ENCODE measurements around the gene SPG11.
A peak's percentile ranks its signal among the peaks of the same experiment; 100 is the strongest.

Gene SPG11, protein sequence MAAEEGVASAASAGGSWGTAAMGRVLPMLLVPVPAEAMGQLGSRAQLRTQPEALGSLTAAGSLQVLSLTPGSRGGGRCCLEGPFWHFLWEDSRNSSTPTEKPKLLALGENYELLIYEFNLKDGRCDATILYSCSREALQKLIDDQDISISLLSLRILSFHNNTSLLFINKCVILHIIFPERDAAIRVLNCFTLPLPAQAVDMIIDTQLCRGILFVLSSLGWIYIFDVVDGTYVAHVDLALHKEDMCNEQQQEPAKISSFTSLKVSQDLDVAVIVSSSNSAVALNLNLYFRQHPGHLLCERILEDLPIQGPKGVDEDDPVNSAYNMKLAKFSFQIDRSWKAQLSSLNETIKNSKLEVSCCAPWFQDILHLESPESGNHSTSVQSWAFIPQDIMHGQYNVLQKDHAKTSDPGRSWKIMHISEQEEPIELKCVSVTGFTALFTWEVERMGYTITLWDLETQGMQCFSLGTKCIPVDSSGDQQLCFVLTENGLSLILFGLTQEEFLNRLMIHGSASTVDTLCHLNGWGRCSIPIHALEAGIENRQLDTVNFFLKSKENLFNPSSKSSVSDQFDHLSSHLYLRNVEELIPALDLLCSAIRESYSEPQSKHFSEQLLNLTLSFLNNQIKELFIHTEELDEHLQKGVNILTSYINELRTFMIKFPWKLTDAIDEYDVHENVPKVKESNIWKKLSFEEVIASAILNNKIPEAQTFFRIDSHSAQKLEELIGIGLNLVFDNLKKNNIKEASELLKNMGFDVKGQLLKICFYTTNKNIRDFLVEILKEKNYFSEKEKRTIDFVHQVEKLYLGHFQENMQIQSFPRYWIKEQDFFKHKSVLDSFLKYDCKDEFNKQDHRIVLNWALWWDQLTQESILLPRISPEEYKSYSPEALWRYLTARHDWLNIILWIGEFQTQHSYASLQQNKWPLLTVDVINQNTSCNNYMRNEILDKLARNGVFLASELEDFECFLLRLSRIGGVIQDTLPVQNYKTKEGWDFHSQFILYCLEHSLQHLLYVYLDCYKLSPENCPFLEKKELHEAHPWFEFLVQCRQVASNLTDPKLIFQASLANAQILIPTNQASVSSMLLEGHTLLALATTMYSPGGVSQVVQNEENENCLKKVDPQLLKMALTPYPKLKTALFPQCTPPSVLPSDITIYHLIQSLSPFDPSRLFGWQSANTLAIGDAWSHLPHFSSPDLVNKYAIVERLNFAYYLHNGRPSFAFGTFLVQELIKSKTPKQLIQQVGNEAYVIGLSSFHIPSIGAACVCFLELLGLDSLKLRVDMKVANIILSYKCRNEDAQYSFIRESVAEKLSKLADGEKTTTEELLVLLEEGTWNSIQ (N-terminal part only)

DNA sequence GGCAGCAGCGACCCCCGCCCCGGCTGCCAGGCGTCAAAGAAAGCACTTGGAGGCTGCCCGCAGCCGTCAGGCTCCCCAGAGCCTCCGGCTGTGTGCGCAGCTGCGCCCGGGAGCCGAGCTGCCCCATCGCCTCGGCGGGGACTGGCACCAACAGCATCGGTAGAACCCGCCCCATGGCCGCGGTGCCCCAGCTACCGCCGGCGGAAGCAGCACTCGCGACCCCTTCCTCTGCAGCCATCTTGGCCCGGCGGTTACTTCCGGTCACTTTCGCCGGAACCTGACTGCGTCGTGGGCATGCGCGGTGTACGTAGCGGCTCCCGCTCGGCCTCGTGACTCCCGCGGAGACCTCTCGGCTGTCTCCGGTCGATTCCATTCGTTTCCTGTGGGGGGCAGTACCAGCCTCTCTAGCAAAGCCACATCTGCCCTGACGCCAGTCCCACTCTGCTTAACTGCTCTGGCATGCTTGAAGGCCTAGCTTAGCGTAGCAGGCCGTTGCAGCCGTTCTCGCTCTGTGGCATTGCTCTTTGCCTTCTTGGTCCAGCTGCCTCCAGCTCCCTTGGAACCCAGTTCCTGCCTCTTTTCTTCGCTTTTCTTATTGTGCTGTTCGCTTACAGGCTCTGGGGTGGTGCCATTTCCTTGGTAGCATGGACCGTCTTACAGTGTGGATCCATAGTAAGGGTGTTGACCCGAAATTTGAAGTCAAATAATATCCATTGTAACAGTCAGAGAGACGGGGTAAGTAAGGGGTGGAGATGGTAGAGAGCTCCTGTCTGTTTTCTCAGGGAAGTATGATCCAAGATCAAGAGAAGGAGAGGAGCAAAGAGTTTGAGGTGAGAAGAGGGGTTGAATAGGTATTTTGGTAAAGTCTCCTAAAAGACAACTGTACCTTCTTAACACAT, at the start of gene SPG11:
Gene SPG11, minus strand, starts transcription at position 253 of the 899 bp plus-strand sequence. Its CDS starts 15 bp downstream, at position 238.
- H3K4me3 ChIP-seq (ENCODE audit: low read depth, low read length): peak within 1 kb of the TSS; percentile 96
- TF ChIP-seq, protein P1, sequence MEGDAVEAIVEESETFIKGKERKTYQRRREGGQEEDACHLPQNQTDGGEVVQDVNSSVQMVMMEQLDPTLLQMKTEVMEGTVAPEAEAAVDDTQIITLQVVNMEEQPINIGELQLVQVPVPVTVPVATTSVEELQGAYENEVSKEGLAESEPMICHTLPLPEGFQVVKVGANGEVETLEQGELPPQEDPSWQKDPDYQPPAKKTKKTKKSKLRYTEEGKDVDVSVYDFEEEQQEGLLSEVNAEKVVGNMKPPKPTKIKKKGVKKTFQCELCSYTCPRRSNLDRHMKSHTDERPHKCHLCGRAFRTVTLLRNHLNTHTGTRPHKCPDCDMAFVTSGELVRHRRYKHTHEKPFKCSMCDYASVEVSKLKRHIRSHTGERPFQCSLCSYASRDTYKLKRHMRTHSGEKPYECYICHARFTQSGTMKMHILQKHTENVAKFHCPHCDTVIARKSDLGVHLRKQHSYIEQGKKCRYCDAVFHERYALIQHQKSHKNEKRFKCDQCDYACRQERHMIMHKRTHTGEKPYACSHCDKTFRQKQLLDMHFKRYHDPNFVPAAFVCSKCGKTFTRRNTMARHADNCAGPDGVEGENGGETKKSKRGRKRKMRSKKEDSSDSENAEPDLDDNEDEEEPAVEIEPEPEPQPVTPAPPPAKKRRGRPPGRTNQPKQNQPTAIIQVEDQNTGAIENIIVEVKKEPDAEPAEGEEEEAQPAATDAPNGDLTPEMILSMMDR (IDR thresholded peaks at IDR 0.05; ENCODE audit: low read depth, low read length, missing control alignments): peak; percentile 95
- DNase-seq (ENCODE audit: low read depth): peak; percentile 98

DNA sequence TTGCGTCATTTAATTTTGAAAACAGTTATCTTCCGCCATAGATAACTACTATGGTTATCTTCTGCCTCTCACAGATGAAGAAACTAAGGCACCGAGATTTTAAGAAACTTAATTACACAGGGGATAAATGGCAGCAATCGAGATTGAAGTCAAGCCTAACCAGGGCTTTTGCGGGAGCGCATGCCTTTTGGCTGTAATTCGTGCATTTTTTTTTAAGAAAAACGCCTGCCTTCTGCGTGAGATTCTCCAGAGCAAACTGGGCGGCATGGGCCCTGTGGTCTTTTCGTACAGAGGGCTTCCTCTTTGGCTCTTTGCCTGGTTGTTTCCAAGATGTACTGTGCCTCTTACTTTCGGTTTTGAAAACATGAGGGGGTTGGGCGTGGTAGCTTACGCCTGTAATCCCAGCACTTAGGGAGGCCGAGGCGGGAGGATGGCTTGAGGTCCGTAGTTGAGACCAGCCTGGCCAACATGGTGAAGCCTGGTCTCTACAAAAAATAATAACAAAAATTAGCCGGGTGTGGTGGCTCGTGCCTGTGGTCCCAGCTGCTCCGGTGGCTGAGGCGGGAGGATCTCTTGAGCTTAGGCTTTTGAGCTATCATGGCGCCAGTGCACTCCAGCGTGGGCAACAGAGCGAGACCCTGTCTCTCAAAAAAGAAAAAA, 49.0 kb upstream of the SPG11 start:
- peak overlapping the region; percentile 89 for H3K4me3 ChIP-seq (ENCODE audit: low read depth, low read length)
- TF ChIP-seq, protein P1 (IDR thresholded peaks at IDR 0.05; ENCODE audit: low read depth, low read length, missing control alignments): no peak
- DNase-seq (ENCODE audit: low read depth): no peak

DNA sequence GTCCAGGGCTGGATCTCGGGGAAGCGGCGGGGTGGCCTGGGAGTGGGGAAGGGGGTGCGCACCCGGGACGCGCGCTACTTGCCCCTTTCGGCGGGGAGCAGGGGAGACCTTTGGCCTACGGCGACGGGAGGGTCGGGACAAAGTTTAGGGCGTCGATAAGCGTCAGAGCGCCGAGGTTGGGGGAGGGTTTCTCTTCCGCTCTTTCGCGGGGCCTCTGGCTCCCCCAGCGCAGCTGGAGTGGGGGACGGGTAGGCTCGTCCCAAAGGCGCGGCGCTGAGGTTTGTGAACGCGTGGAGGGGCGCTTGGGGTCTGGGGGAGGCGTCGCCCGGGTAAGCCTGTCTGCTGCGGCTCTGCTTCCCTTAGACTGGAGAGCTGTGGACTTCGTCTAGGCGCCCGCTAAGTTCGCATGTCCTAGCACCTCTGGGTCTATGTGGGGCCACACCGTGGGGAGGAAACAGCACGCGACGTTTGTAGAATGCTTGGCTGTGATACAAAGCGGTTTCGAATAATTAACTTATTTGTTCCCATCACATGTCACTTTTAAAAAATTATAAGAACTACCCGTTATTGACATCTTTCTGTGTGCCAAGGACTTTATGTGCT, 48.4 kb upstream of the SPG11 start:
- DNase-seq (ENCODE audit: low read depth): no peak
- peak overlapping the region; percentile 89 for H3K4me3 ChIP-seq (ENCODE audit: low read depth, low read length)
- TF ChIP-seq, protein P1 (IDR thresholded peaks at IDR 0.05; ENCODE audit: low read depth, low read length, missing control alignments): no peak

DNA sequence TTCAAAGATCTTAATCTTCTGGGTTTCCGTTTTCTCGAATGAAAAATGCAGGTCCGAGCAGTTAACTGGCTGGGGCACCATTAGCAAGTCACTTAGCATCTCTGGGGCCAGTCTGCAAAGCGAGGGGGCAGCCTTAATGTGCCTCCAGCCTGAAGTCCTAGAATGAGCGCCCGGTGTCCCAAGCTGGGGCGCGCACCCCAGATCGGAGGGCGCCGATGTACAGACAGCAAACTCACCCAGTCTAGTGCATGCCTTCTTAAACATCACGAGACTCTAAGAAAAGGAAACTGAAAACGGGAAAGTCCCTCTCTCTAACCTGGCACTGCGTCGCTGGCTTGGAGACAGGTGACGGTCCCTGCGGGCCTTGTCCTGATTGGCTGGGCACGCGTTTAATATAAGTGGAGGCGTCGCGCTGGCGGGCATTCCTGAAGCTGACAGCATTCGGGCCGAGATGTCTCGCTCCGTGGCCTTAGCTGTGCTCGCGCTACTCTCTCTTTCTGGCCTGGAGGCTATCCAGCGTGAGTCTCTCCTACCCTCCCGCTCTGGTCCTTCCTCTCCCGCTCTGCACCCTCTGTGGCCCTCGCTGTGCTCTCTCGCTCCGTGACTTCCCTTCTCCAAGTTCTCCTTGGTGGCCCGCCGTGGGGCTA, 47.8 kb upstream of the SPG11 start, which contains the start of the genes B2M and PATL2:
Gene B2M, plus strand, starts transcription at position 422 of the 647 bp plus-strand sequence. Its CDS starts 30 bp downstream, at position 452.
Gene PATL2, minus strand, starts transcription at position 228 of the 647 bp plus-strand sequence. CDS start 34,833 bp downstream, outside the sequence.
- DNase-seq (ENCODE audit: low read depth): peak; percentile 95
- peak within 1 kb of the TSS; percentile 89 for H3K4me3 ChIP-seq (ENCODE audit: low read depth, low read length)
- TF ChIP-seq, protein P1 (IDR thresholded peaks at IDR 0.05; ENCODE audit: low read depth, low read length, missing control alignments): no peak

All from GM12864 (cell line).